H9 (cell line): Measurements from ENCODE around the gene NANOS1. TPM values are rescaled to one million over a fixed set of nuclear protein-coding genes. Genes with fewer than 3 reads are reported as not detected.
A peak's percentile ranks its signal among the peaks of the same experiment; 100 is the strongest.

Experiments used
- DNase-seq: peaks from one replicate; pipeline ENCODE4 v3.0.0-alpha.2; 2017
- H2AFZ ChIP-seq: one replicate; pipeline ENCODE4 v1.6.1; 2013; ENCODE audit warnings: mild to moderate bottlenecking, low read length, control low read depth, moderate library complexity
- H2AK5ac ChIP-seq: 2 replicates; pipeline ENCODE4 v1.6.1; 2013; ENCODE audit warnings: low read length, control low read depth, mixed read lengths; ENCODE audit not compliant: insufficient read length
- H2BK120ac ChIP-seq: one replicate; pipeline ENCODE4 v1.6.1; 2013; ENCODE audit warnings: low read depth, mild to moderate bottlenecking, low read length, control low read depth, inconsistent platforms; ENCODE audit not compliant: poor library complexity, severe bottlenecking
- H2BK12ac ChIP-seq: 2 replicates; pipeline ENCODE4 v1.6.1; 2013; ENCODE audit warnings: low read length, control low read depth, mixed read lengths, low read depth; ENCODE audit not compliant: insufficient read length
- H2BK15ac ChIP-seq: 2 replicates; pipeline ENCODE4 v1.6.1; 2013; ENCODE audit warnings: low read depth, low read length, control low read depth
- H2BK20ac ChIP-seq: one replicate; pipeline ENCODE4 v1.6.1; 2013; ENCODE audit warnings: low read depth, mild to moderate bottlenecking, low read length, control low read depth, inconsistent platforms; ENCODE audit not compliant: poor library complexity, severe bottlenecking
- H2BK5ac ChIP-seq: 2 replicates; pipeline ENCODE4 v1.6.1; 2013; ENCODE audit warnings: low read length, control low read depth, mixed read lengths; ENCODE audit not compliant: insufficient read length
- H3K14ac ChIP-seq: 2 replicates; pipeline ENCODE4 v1.6.1; 2013; ENCODE audit warnings: low read length, control low read depth; ENCODE audit not compliant: insufficient read depth
- H3K18ac ChIP-seq: 2 replicates; pipeline ENCODE4 v1.6.1; 2013; ENCODE audit warnings: low read depth, mild to moderate bottlenecking, mixed read lengths, low read length, control low read depth; ENCODE audit not compliant: insufficient read length
- H3K23ac ChIP-seq: 2 replicates; pipeline ENCODE4 v1.6.1; 2013; ENCODE audit warnings: low read length, control low read depth, mixed read lengths, low read depth; ENCODE audit not compliant: insufficient read length
- H3K23me2 ChIP-seq: 2 replicates; pipeline ENCODE4 v1.6.1; 2013; ENCODE audit warnings: low read depth, mild to moderate bottlenecking, mixed read lengths, low read length, control low read depth; ENCODE audit not compliant: insufficient read length, poor library complexity, severe bottlenecking
- H3K27ac ChIP-seq: 2 replicates; pipeline ENCODE4 v1.5.1; 2013; ENCODE audit warnings: low read length, control low read depth, mixed read lengths, low read depth; ENCODE audit not compliant: insufficient read length
- H3K27me3 ChIP-seq: 2 replicates; pipeline ENCODE4 v1.6.1; 2013; ENCODE audit warnings: low read length, control low read depth, inconsistent platforms; ENCODE audit not compliant: insufficient read depth
- H3K4ac ChIP-seq: 2 replicates; pipeline ENCODE4 v1.6.1; 2013; ENCODE audit warnings: low read depth, mild to moderate bottlenecking, control low read depth, inconsistent platforms, low read length, moderate library complexity
- H3K4me1 ChIP-seq: 2 replicates; pipeline ENCODE4 v1.6.1; 2013; ENCODE audit warnings: low read length, control low read depth, inconsistent platforms; ENCODE audit not compliant: insufficient read depth
- H3K4me2 ChIP-seq: 2 replicates; pipeline ENCODE4 v1.6.1; 2013; ENCODE audit warnings: low read length, control low read depth, mixed read lengths; ENCODE audit not compliant: insufficient read length, insufficient read depth
- H3K56ac ChIP-seq: 2 replicates; pipeline ENCODE4 v1.6.1; 2013; ENCODE audit warnings: low read depth, mild to moderate bottlenecking, mixed read lengths, low read length, control low read depth; ENCODE audit not compliant: insufficient read length
- H3K79me1 ChIP-seq: 2 replicates; pipeline ENCODE4 v1.6.1; 2013; ENCODE audit warnings: low read depth, mild to moderate bottlenecking, moderate library complexity, low read length, control low read depth, inconsistent platforms; ENCODE audit not compliant: insufficient read depth, poor library complexity, severe bottlenecking
- H3K79me2 ChIP-seq: 2 replicates; pipeline ENCODE4 v1.6.1; 2013; ENCODE audit warnings: low read length, control low read depth, inconsistent platforms; ENCODE audit not compliant: insufficient read depth
- H3K9ac ChIP-seq: 2 replicates; pipeline ENCODE4 v1.6.1; 2013; ENCODE audit warnings: low read length, control low read depth, mixed read lengths; ENCODE audit not compliant: insufficient read length; ENCODE audit errors: extremely low read depth
- H3K9me3 ChIP-seq: one replicate; pipeline ENCODE4 v1.6.1; 2013; ENCODE audit warnings: low read depth, low read length, inconsistent platforms; ENCODE audit not compliant: control insufficient read depth
- H3T11ph ChIP-seq: one replicate; pipeline ENCODE4 v1.6.1; 2013; ENCODE audit warnings: mild to moderate bottlenecking, low read length, control low read depth, inconsistent platforms
- H4K20me1 ChIP-seq: one replicate; pipeline ENCODE4 v1.6.1; 2013; ENCODE audit not compliant: control insufficient read depth, insufficient read length, insufficient read depth
- H4K5ac ChIP-seq: 2 replicates; pipeline ENCODE4 v1.6.1; 2013; ENCODE audit warnings: low read depth, mild to moderate bottlenecking, mixed read lengths, low read length, control low read depth; ENCODE audit not compliant: insufficient read length
- H4K8ac ChIP-seq: replicated peaks from 2 replicates; pipeline ENCODE4 v1.6.1; 2013; ENCODE audit warnings: low read length, control low read depth, mixed read lengths, low read depth; ENCODE audit not compliant: insufficient read length
- H4K91ac ChIP-seq: 2 replicates; pipeline ENCODE4 v1.6.1; 2013; ENCODE audit warnings: low read depth, mild to moderate bottlenecking, moderate library complexity, mixed read lengths, low read length, control low read depth; ENCODE audit not compliant: insufficient read length
- H3K27ac Mint-ChIP-seq, 3 experiments: 2 replicates in 2 of 3; 3 replicates in 1 of 3; pipeline ENCODE4 v1.8.0; 2020 to 2021; ENCODE audit warnings: mixed read lengths in 3 of 3, mild to moderate bottlenecking in 1 of 3, moderate library complexity in 1 of 3
- H3K27me3 Mint-ChIP-seq: 2 replicates; pipeline ENCODE4 v1.8.0; 2021; ENCODE audit warnings: low read depth, mild to moderate bottlenecking, moderate library complexity, mixed read lengths
- H3K36me3 Mint-ChIP-seq, 3 experiments: 2 replicates in 2 of 3; 3 replicates in 1 of 3; pipeline ENCODE4 v1.8.0; 2020 to 2021; ENCODE audit warnings: low read depth in 3 of 3, mixed read lengths in 3 of 3; ENCODE audit not compliant: insufficient read depth in 1 of 3
- H3K4me1 Mint-ChIP-seq, 2 experiments: 2 replicates each; pipeline ENCODE4 v1.8.0; 2020; ENCODE audit warnings: mixed read lengths in 2 of 2
- H3K4me3 Mint-ChIP-seq, 2 experiments: 2 replicates in 1 of 2; 3 replicates in 1 of 2; pipeline ENCODE4 v1.8.0; 2020 to 2021; ENCODE audit warnings: mild to moderate bottlenecking in 2 of 2, mixed read lengths in 2 of 2, moderate library complexity in 1 of 2
- H3K9me3 Mint-ChIP-seq, 2 experiments: 2 replicates in 1 of 2; 3 replicates in 1 of 2; pipeline ENCODE4 v1.8.0; 2020; ENCODE audit warnings: mild to moderate bottlenecking in 2 of 2, mixed read lengths in 2 of 2, moderate library complexity in 1 of 2
- CTCF ChIP-seq: fragments of 200-600 bp; sonication (generic); conservative IDR thresholded peaks from 3 replicates; pipeline ENCODE4 v1.8.0; 2021; ENCODE audit warnings: antibody characterized with exemption, mild to moderate bottlenecking
- WGBS: extraction: QIAGEN DNeasy Blood & Tissue Kit; methylation state at CpG from one replicate; pipeline ENCODE4 v1.1.7; 2013; ENCODE audit warnings: missing lambda C conversion rate, low lambda C conversion rate, mixed read lengths; ENCODE audit not compliant: insufficient read length; ENCODE audit errors: extremely low coverage; 5-methylcytosine and 5-hydroxymethylcytosine counted together
- total RNA-seq: library from RNA; stranded (reverse); gene quantifications from 2 replicates; pipeline ENCODE4 v1.2.1, GENCODE V29; 2021

Gene NANOS1
- total RNA-seq, 1 experiment from 2014 or later = 4.5 TPM

- Histone ChIP-seq H2BK12ac (no peak overlapping the region), H3K23me2 (no peaks in the 10 kb centered on the region), H2BK20ac (no peak overlapping the region), H4K5ac (no peak overlapping the region), H3K9me3 (no peaks in the 10 kb centered on the region), H4K91ac (no peak overlapping the region), H3K4ac (no peak overlapping the region), H2BK15ac (no peak overlapping the region), H3K79me1 (no peaks in the 10 kb centered on the region), H3K18ac (peak overlapping the region; percentile 2), H3K9ac (no peak overlapping the region), H3T11ph (no peak overlapping the region), H3K4me1 (no peaks in the 10 kb centered on the region), H3K56ac (no peak overlapping the region), H4K8ac (no peak overlapping the region), H2AFZ (no peak overlapping the region), H3K14ac (no peak overlapping the region), H3K27me3 (no peaks in the 10 kb centered on the region), H2BK5ac (no peak overlapping the region), H3K23ac (no peak overlapping the region), H3K4me2 (no peak overlapping the region), H4K20me1 (no peaks in the 10 kb centered on the region), H3K27ac (no peak overlapping the region), H2AK5ac (no peak overlapping the region), H2BK120ac (no peak overlapping the region), H3K79me2 (no peaks in the 10 kb centered on the region)
- H3K36me3 Mint-ChIP-seq = no peaks in the 10 kb centered on the region; a peak in 1 of 7 replicates
- peaks cover 2 to 5% of the 10 kb centered on the region in 2 experiments; a peak in 4 of 5 replicates for H3K9me3 Mint-ChIP-seq
- peaks cover 6% of the 10 kb centered on the region; the same call in 1 of the 2 replicates for H3K27me3 Mint-ChIP-seq
- no peak for DNase-seq
- WGBS = no CpG with 5 or more reads among the region's 10 CpGs
- H3K27ac Mint-ChIP-seq = peak overlapping the region in 2 of 3 experiments; percentile 11 to 49; a peak in 3 of 7 replicates
- H3K4me3 Mint-ChIP-seq = no peak overlapping the region
- H3K4me1 Mint-ChIP-seq = peaks cover 21 to 22% of the 10 kb centered on the region in 2 experiments
- TF ChIP-seq CTCF = no peak
These were observed 27.6 kb upstream of the NANOS1 start for GRCh38 chr10:119001717-119002500.
